22Rv1 (cell line): ENCODE measurements around the gene SULT4A1.

ENCODE experiments used
- CTCF ChIP-seq: fragments of 450-650 bp; IDR thresholded peaks from 2 replicates; pipeline ENCODE4 v1.5.1; 2017; ENCODE audit warnings: mild to moderate bottlenecking
- ZFX ChIP-seq: fragments of 450-650 bp; IDR thresholded peaks from 2 replicates; pipeline ENCODE4 v1.6.1; 2017; ENCODE audit warnings: antibody characterized with exemption, borderline replicate concordance

DNA sequence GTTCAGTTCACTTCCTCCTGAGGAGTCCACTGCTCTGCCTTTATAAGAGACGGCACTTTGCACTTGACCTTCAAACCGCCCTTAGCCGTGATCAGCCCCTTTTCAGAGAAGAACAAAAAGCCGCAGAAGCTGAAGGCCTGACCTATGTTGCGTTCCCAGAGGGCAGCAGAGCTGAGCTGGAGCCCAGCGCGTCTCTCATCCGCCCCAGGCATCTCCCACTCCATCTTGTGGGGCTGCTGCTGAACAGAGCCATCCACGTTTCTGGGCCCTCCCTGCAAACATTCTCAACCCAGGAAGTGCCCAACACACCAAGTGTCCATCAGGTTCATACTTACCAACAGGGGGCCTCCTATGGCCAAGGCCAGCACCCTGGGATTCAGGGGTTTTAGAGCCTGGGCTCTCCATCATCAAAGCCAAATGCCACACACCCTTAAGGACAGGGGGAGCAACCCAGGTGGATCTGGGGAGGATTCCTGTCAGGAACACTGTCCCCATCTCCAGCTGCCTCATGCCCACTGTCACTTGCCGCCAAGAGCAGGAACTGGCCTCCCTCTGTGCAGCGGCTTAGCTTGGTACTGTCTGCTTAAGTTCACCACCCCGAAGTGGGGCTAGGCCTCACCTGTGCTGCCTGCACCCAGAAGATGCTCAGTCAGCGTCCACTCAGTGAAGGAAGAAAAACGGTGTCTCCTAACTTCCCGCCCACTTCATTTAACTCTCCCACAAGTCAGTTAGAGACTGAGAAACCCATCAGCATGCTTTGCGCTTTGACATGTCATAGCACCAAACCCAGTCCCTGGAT, 34.2 kb downstream of the SULT4A1 start:
- TF ChIP-seq ZFX (no peak), CTCF (no peak)
